RWPE2 (cell line): ENCODE data around the gene LAMP2.
"Not testable (repeated sequence)": the region's sequence is repeated elsewhere in the genome, so short reads cannot be mapped to it uniquely, and the experiment has no call there.

Experiments used
- ATAC-seq: fragments of 200-7000 bp; cut with Tn5 transposase; 3 replicates; pipeline ENCODE4 v1.9.1; 2021; ENCODE audit warnings: low read depth
- DNase-seq: peaks from one replicate; pipeline ENCODE4 v3.0.0-alpha.2; 2020; ENCODE audit warnings: low spot score
- H3K27ac ChIP-seq: fragments of 450-650 bp; 2 replicates; pipeline ENCODE4 v1.5.1; 2017; ENCODE audit warnings: mild to moderate bottlenecking; ENCODE audit not compliant: poor library complexity, severe bottlenecking
- H3K27me3 ChIP-seq: fragments of 250-450 bp; sonication (Bioruptor Pico); 2 replicates; pipeline ENCODE4 v1.5.1; 2021; ENCODE audit warnings: mild to moderate bottlenecking, moderate library complexity; ENCODE audit not compliant: insufficient read depth, poor library complexity, severe bottlenecking
- H3K36me3 ChIP-seq: fragments of 250-450 bp; sonication (Bioruptor Pico); 2 replicates; pipeline ENCODE4 v1.5.1; 2020; ENCODE audit warnings: low read depth, mild to moderate bottlenecking, moderate library complexity
- H3K4me1 ChIP-seq: fragments of 250-450 bp; sonication (Bioruptor Pico); 2 replicates; pipeline ENCODE4 v1.5.1; 2021; ENCODE audit warnings: mild to moderate bottlenecking, moderate library complexity; ENCODE audit not compliant: insufficient read depth, poor library complexity, severe bottlenecking
- H3K4me3 ChIP-seq: fragments of 250-450 bp; sonication (Bioruptor Pico); 2 replicates; pipeline ENCODE4 v1.5.1; 2021; ENCODE audit warnings: mild to moderate bottlenecking, moderate library complexity; ENCODE audit not compliant: severe bottlenecking
- H3K9me3 ChIP-seq: fragments of 250-450 bp; sonication (Bioruptor Pico); 2 replicates; pipeline ENCODE4 v1.5.1; 2021; ENCODE audit warnings: mild to moderate bottlenecking, moderate library complexity; ENCODE audit not compliant: severe bottlenecking
- CTCF ChIP-seq: fragments of 450-650 bp; IDR thresholded peaks from one replicate; pipeline ENCODE4 v1.5.1; 2017; ENCODE audit warnings: mild to moderate bottlenecking, moderate library complexity; ENCODE audit not compliant: poor library complexity, severe bottlenecking

The LAMP2 gene

GRCh38 chrX:120485315-120485637 lies 16.2 kb upstream of the LAMP2 start:
- no peak for DNase-seq
- no peak for TF ChIP-seq CTCF
- H3K4me1 ChIP-seq: peaks cover 3% of the 10 kb centered on the region
- H3K27ac ChIP-seq: peak overlapping the region; percentile 64
- H3K4me3 ChIP-seq: peak overlapping the region; percentile 39
- H3K36me3 ChIP-seq: no peaks in the 10 kb centered on the region
- no peak for ATAC-seq
- no peaks in the 10 kb centered on the region for H3K27me3 ChIP-seq
- no peaks in the 10 kb centered on the region for H3K9me3 ChIP-seq

GRCh38 chrX:120477453-120477852 lies 8.4 kb upstream of the LAMP2 start:
- Histone ChIP-seq H3K9me3 (no peaks in the 10 kb centered on the region), H3K27me3 (no peaks in the 10 kb centered on the region), H3K4me1 (no peaks in the 10 kb centered on the region), H3K27ac (no peak overlapping the region), H3K36me3 (no peaks in the 10 kb centered on the region), H3K4me3 (no peak overlapping the region)
- DNase-seq (no peak), ATAC-seq (no peak)
- no peak for TF ChIP-seq CTCF

DNA sequence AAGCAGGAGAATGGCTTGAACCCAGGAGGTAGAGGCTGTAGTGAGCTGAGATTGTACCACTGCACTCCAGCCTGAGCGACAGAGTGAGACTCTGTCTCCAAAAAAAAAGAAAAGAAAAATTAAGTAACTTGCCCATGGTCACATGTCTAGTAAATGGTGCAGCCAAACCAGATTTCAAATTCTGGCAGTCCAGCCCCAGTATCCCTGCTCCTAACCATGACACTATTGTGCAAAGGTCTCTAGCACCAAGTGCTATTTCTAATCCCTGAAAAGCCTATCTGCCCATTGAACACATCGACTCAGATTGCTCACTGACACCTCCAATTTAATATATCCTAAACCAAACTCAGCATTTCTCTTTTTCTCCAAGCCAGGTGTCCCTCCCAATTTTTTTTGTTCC lies 7.6 kb upstream of the LAMP2 start:
- ATAC-seq (no peak), DNase-seq (no peak)
- Histone ChIP-seq H3K36me3 (no peaks in the 10 kb centered on the region), H3K4me3 (no peak overlapping the region), H3K27ac (no peak overlapping the region), H3K27me3 (no peaks in the 10 kb centered on the region), H3K4me1 (no peaks in the 10 kb centered on the region), H3K9me3 (no peaks in the 10 kb centered on the region)
- TF ChIP-seq CTCF: no peak

- not testable (repeated sequence) for H3K4me1 ChIP-seq, ATAC-seq, H3K36me3 ChIP-seq, H3K4me3 ChIP-seq, DNase-seq, H3K27me3 ChIP-seq, H3K27ac ChIP-seq, H3K9me3 ChIP-seq
- TF ChIP-seq CTCF: peak; percentile 71
These were observed 6.4 kb upstream of the LAMP2 start for GRCh38 chrX:120475447-120475846.

GRCh38 chrX:120474085-120474484 lies 5.0 kb upstream of the LAMP2 start:
- no peaks in the 10 kb centered on the region for H3K4me1 ChIP-seq
- no peaks in the 10 kb centered on the region for H3K9me3 ChIP-seq
- no peak overlapping the region for H3K27ac ChIP-seq
- no peak for TF ChIP-seq CTCF
- H3K27me3 ChIP-seq: no peaks in the 10 kb centered on the region
- DNase-seq (no peak), ATAC-seq (no peak)
- no peak overlapping the region for H3K4me3 ChIP-seq
- no peaks in the 10 kb centered on the region for H3K36me3 ChIP-seq

DNA sequence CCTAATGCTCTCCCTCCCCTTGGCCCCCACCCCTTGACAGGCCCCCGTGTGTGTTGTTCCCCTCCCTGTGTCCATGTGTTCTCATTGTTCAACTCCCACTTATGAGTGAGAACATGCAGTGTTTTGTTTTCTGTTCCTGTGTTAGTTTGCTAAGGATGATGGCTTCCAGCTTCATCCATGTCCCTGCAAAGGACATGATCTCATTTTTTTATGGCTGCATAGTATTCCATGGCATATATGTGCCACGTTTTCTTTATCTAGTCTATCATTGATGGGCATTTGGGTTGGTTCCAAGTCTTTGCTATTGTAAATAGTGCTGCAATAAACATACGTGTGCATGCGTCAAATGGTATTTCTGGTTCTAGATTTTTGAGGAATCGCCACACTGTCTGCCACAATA lies 561 bp upstream of the LAMP2 start:
- H3K9me3 ChIP-seq, DNase-seq, H3K27ac ChIP-seq, ATAC-seq, H3K36me3 ChIP-seq, H3K4me3 ChIP-seq, H3K27me3 ChIP-seq, H3K4me1 ChIP-seq: not testable (repeated sequence)
